HG03175 (cell line): Measurements from ENCODE around the gene RERE.

ENCODE experiments used
- ATAC-seq: cut with Tn5 transposase; IDR thresholded peaks from one replicate; pipeline ENCODE4 v1.9.1; 2021; ENCODE audit warnings: mild to moderate bottlenecking, moderate library complexity; ENCODE audit not compliant: unreplicated experiment

The RERE gene

DNA sequence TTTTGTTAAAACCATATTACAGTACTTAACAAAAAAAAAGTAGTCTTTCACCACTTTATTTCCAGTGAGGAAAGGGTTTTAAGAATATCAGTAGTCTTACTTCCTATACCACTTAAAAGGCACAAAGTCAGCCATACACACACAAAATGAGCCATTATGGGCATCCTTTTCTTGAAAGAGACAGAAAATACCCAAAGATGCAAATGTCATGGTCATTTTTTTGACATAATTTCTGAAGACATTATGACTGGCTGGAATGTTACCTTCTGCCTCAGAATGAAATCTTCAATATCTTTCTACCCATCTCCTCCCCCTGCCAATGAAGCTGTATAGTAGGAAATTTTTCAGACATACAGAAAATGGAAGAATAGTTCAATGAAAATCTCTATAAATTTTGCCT lies 261.9 kb downstream of the RERE start:
- no peak for ATAC-seq

DNA sequence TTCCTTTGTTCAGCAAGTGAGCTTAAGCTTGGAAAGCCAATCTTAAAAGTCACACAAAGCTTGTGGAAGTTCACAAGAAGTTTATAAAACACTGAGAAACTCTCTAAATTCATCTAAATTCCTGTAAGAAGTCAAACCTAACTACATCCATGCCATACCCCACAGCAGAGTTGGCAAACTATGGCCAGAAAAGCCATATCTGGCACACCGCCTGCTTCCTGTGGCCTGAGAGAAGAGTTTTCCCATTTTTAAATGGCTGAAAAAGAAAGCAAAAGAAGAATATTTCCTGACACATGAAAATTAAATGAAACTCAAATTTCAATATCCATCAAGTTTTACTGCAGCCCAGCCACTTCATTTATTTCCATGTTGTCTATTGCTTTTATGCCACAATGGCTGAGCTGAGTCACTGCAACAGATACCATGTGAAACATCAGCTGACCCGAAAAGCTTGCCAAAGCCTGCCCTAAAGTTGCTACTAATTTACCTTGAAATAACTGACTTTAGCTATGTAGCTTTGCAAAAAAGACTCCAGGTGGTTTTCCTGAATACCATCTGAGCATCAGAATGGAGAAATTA lies 262.4 kb downstream of the RERE start:
- no peak for ATAC-seq

DNA sequence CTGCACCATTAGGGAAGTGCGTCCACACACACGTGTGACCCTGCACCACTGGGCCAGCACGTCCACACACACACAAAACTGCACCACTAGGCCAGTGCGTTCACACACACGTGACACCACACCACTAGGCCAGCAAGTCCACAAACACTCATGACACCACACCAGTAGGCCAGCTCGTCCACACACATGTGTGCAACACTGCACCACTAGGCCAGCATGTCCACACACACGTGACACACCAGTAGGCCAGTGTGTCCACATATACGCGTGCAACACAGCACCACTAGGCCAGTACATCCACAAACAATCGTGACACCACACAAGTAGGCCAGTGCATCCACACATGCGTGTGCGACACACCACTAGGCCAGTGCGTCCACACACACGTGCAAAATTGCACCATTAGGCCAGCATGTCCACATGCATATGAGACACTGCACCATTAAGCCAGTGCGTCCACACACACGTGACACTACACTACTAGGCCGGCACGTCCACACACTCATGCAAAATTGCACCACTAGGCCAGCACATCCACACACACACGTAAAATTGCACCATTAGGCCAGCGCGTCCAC lies 264.5 kb downstream of the RERE start:
- no peak for ATAC-seq

DNA sequence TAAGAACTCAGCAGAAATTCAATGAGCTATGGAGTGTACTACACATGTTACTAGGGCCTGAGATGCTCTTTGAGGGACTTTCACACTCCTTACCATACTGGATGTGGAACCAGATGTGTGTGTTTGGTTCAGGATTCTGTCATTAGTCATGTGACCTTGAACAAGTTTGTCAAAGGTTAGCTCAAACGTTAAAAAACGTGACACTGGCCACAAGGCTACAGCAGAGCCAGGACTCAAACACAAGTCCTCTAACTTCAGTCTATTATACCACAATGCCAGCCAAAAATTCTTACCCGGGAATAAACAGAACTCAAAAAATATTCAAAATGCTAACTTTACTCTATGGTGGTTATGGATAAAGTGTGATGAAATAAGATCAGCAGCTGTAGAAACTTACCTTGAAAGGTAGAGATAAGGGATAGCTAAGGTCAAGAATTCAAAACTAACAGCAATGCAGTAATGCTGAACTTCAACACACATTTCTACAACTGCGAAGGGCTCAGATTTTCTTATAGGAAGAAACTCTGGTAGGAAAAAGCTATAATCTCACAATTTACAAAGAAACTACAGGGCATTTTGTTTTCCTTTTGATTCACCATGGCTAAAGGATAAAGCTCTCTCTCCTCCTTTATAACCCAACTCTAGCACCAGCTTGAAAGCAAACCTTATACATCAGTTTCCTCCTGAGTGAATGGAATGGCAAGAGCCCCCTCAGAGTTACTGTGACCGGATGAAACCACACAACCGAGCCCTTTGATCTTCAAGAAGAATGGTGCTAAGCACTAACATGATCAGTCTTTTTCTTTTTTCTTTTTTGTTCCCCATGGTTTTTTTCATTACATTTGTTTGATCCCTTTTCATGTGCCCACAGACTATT lies 265.6 kb downstream of the RERE start:
- ATAC-seq: no peak

DNA sequence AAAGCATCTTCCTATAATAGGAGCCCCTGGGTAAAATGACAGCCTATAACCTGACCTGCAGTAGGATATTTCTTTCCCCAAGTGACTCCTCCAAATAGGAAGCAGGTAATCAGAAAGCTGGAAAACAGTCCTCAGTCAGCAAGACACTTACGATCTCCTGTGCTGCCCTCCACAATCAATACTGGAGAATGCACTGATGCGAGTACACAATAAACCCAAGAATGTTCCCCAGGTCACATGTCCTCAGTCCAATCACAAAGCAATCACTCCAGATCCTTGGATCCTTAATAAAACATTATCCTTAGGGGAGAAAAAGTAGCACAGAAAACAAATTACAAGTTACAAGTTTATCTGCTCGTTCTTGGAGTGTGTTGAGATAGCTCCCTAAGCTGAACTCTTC lies 266.4 kb downstream of the RERE start:
- ATAC-seq: no peak

DNA sequence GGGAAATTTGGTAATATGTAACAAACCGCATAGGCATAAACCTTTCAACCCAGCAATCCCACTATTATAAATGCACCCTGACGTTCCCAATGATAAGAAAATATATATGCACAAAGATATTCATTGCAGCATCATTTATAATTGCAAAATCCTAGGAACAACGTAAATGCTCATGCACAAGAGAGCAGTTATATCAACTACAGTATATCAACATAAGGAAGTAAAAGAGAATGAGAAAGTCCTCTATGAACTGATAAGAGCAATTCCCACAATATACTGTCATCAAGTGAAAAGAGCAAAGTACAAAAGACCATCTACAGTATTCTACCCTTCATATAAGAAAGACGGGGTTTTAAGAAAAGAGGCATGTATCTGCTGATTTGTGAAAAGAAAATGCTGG lies 269.6 kb downstream of the RERE start:
- ATAC-seq: no peak

DNA sequence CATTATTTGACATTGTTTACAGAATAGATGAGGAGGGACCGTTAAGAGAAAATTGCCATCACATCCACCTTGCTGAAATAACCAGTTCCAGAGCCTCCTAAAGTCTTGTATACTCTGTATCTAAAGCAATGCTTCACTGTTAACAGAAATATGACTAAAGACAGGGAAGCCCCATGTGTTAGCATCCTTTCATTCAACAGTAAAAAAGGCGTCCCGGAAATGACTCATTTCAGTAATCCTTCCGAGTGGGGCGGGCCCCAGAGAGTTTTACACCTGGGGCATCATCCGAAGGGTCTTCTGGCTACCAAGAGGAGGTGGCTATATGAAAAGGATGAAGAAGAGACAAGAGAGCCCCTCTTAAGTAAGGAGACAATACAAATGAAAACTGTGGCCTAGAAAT lies 272.4 kb downstream of the RERE start:
- no peak for ATAC-seq

DNA sequence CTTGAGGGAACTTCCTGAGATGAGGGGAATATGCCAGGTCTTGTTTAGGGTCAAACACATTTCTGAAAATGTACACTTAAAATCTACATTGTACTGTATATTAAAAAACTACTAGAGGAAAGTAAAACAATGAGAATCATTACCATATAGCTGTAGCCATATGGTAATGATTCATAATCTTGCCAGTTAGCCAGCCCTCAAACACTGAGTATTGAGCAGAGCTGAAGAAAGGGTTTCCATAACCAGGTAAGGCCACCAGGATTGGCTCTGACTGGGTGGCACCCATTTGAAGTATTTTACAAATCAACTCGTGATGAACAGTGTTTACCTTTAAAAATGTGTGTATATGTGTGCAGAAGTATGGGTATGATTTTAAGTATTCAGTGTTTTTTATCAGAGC lies 272.8 kb downstream of the RERE start:
- ATAC-seq: no peak

DNA sequence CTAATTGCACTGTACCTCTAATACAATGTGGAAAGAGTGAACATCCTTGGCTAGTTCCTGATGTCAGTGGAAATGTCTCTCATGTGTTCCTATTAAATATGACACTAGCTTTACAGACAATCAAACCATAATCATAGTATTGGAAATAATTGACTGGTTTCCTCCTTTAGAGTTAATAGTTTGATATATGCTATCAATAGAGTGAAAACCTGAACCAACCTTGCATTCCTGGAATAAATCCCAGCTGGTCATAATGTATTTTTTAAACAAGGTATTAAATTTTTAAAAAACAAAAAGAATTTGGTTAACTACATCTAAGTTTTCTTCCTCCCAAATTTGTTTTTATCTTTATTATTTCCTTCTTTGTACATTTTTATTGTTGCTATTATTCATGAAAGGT lies 273.5 kb downstream of the RERE start:
- ATAC-seq: no peak

DNA sequence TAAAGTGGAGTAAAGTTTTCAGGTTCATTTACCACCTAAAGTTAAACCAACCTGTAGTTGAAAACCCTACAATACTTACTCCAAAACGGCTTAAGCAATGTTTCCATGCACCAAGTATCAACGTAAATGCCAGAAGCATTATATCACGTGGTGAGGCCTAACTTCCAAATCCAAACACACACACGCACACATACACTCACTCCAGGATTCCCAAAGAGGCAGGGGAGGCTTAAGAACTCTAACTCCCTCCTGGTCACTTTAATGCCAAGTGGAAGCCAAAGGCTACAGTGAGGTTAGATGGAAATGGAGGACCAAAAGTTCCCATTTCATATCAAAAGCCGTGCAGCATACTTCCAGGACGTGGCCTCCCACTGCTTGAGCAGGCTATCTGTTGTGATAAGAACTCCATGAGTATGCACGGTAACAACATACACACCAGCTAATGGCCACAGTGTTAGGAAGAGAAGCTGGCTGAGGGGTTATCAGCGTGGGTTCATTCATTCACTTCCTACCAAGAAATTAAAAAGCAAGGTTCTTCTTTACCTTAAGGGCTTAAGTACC lies 275.4 kb downstream of the RERE start:
- ATAC-seq: no peak

DNA sequence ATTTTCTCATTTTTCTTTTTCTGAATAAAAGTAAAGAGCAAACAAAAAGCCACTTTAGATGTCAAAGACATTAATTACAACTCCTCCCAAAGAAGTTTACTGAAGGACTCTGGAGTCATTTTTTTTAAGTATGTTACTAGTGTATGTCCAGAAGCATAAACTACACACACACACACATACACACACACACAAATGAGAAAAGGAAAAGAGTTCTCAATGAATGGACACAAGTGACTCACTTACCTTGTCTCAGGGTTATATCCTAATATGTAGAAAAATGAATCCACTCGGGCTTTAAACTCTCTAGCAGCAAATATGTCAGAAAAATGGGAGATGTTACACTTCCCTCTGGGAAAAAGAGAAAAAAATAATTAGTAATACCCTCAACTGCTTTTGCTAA lies 276.5 kb downstream of the RERE start:
- ATAC-seq: no peak

DNA sequence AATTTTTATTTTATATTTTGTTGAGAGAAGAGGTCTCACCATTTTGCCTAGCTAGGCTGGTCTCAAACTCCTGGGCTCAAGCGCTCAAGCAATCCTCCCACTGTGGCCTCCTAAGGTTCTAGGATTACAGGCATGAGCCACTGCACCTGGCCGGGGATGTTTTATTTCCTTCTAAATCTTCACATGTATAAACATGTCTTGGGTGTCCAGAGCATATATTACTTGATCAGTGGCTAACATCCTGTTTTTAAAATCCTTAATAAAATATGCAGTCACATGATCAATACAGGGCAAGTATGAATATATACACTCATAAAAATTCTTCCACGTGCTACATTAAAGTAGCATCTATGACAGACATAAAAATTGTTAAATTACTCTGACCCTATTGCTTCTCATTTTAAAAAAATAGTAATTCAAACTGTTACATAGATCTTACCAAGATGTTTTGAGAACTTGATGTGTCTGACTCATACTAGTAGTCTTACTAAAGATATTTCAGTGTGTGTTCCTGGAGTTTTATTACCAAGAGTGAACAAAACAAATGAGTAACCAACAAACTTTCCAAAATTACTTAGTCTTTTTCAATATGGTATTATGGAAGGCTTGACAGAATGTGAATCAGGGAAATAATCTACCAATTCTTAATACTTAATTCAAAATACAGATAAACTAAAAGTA lies 277.0 kb downstream of the RERE start:
- ATAC-seq: no peak

DNA sequence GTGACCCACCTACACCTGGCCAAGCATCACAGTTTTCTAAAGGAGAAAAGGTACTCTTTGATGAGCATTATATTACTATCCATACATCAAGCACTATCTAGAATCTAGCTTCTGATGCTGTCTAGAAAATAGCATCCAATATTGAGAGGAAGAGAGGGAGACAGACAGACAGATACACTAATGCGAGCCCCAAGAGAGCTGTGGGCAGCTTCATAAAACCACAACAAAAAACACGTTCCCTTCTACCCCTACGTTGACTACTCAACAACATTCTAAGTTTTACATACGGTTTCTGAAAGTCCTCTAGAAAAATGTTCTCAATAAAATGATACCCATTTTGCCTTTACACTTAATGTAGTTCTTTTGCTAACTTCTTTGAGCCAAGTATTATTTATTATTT lies 277.8 kb downstream of the RERE start:
- ATAC-seq: no peak

DNA sequence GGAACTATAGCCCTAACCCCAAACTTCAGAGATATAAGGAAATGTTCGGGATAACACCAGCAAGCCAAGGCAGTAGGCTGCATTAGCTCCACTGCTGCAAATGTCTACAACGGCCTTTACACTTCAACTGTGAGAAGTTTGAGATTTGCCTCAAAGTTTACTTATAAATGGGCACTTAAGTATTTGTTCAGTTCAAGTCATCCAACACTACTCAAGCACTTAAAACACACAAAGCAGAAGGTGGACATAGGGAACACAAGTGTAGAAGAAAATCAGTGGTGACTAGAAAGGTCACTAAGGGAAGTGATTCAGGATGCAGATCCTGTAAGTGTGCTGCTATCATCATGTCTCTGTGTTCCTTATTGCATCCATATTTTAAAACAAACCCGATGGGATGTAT lies 278.9 kb downstream of the RERE start:
- ATAC-seq: no peak

DNA sequence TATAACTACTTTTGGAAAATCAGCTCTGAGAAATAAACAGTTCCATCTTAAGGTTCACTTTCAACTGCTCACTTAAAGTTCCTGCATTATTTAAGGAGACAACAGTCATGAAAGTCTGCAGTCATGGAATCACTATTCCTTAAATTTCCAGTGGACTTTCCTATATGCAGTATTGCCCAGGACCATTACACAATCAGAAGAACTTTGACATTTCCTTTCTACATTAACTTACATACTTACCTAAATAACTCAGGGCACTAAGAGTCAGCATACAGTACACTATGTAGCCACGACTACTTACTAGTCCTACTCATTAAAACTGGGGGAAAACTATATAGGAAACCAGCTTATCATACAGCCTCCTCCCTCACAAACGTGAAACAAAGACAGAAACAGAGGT lies 279.4 kb downstream of the RERE start:
- no peak for ATAC-seq

DNA sequence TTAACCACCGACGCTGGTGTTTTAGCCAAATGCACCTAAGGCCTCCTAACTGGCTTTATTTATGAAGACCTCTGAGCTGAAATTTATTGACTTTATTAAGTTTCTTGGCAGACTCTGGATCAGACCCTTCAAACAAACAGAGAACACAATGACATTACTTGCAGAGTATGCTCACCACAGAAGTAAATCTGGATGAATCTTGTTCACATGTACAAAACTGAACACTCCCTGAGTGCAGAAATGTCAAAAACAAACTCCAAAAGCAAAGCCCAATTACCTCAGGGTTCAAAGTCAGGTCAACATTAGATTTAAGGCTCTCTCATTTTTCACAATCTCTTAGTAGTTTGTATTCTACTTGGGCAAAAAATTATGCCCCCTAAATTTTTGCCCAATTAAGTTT lies 280.9 kb downstream of the RERE start:
- ATAC-seq: no peak

DNA sequence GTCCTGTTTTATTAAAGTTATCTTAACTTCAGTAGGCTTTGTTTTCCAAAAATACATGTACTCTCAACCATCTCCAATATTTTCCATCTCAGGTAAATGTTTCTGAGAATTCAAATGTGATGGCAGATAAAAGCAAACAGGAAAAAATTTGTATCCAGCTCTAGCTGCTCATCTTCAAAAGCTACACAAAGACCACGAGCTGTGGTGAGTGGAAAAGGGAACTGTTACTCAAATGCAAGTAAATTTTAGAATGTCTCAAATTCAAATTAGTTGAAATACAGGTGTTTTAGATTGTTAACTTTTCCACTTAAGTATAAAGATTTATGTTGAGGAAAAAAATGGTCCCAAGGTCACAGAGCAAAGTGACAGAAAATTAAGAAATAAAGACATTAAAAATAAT lies 283.5 kb downstream of the RERE start:
- ATAC-seq: no peak

DNA sequence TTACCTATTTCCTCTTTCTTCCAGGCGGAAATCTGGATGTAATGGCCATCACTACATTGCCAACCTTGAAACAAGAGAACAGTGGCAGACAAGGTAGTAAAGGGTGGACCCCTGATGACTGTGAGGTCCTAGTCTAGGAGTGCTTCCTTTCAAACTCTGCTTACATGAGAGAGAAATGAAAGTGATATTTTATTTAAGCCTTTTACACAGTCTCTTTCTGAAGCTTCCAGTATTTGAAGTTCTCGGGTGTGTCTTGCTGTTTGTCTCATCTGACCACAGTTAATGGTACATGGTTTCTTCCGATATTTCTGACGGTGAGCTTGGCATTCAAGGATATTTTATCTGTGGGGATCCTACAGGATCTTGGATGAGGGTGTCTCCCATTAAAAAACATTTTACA lies 284.3 kb downstream of the RERE start:
- peak; percentile 63 for ATAC-seq

DNA sequence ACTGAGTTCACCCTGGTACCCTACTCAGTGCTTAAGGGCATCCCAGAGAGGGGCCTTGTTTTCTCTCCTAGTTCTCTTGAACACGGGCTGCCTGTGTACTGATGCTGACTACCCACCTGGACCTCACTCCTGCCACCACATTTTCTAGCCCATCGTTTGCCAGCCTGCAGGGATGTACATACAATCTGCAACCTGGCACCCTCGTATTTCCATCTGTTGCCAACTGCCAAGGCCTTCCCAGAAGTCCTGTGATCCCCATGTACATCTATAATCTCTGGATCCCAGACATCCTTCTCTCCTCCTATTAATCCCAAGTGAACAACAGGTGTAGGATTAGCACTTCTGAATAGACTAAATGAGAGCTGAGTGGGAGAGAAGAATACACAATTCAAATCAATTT lies 287.5 kb downstream of the RERE start:
- ATAC-seq: no peak

DNA sequence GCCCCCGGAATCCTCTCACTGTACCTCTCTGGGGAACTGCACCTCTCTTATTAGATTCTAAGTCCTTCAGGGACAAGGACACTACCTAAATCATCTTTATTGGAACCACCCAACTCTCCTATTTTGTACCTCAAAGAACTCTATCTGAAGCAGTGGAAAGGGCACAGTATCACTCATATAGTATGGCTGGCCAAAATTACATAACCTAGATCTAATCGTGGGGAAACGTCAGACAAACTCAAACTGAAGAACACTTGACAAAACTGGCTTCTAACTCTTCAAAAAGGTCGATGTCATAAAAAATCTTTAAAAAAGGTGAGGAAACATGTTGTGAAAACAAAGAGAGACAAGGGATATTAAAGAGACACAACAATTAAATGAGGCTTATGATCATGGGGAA lies 289.5 kb downstream of the RERE start:
- no peak for ATAC-seq

DNA sequence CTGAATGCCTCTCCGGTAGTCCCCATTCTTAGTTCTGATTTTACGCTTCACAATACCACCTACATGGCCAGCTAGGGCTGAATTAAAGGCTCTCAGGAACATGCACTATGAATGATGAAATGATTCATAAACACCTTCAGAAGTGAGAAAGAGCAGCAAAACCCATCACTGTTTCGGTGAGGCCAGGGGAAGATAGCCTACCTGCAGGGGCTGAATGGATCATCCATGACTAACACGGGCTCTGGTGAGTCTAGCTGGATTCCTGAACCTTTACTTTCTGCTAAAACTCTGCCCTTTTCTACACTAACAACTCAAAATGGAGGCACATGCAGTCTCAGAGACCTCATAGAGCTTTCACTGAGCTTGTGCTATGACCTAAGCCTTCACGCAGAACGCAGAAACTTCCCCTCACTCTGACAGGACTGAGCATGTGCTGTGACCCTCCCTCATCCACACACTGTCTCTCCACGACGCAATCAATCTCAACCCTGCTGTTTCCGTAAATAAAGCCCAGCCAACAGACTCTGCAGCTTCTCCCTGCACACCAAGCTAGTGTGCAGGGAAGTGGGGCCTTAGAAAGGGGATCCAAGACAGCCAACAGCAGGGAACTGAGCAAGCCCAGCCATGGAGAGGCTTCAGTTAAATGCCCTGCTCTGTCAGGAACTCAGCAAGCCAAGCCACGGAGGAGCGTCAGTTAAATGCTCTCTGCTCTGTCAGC lies 291.7 kb downstream of the RERE start:
- ATAC-seq: peak; percentile 59
